Neutrophil (primary cell): Measurements from ENCODE around the gene SLC35A2.

Source experiments
- H3K27ac ChIP-seq: fragments of 200-600 bp; sonication (generic); 2 replicates; pipeline ENCODE4 v1.5.1; 2016; ENCODE audit warnings: mild to moderate bottlenecking, moderate library complexity
- H3K27me3 ChIP-seq: fragments of 200-600 bp; sonication (generic); 2 replicates; pipeline ENCODE4 v1.6.0; 2016; ENCODE audit warnings: mild to moderate bottlenecking
- H3K36me3 ChIP-seq: fragments of 200-600 bp; sonication (generic); 2 replicates; pipeline ENCODE4 v1.5.1; 2017
- H3K4me1 ChIP-seq, 2 experiments: fragments of 200-600 bp in 1 of 2; sonication (generic) in 1 of 2; 1 replicate in 1 of 2; 2 replicates in 1 of 2; pipeline versions ENCODE4 v1.5.1 to v1.6.1; 2013 to 2016; ENCODE audit warnings: low read depth in 1 of 2, low read length in 1 of 2, mild to moderate bottlenecking in 1 of 2, moderate library complexity in 1 of 2; ENCODE audit not compliant: control insufficient read depth in 1 of 2, insufficient read depth in 1 of 2
- H3K4me3 ChIP-seq, 2 experiments: fragments of 200-600 bp in 1 of 2; sonication (generic) in 1 of 2; 1 replicate in 1 of 2; 2 replicates in 1 of 2; pipeline ENCODE4 v1.5.1; 2013 to 2016; ENCODE audit warnings: low read depth in 1 of 2, low read length in 1 of 2, mild to moderate bottlenecking in 1 of 2, moderate library complexity in 1 of 2
- H3K9me3 ChIP-seq: fragments of 200-600 bp; sonication (generic); 2 replicates; pipeline ENCODE4 v1.5.1; 2016
- TF ChIP-seq, protein P1 (sequence below): fragments of 200-600 bp; sonication (generic); IDR thresholded peaks from 2 replicates; pipeline ENCODE4 v1.5.1; 2016; ENCODE audit warnings: antibody characterized with exemption

SLC35A2 gene

DNA sequence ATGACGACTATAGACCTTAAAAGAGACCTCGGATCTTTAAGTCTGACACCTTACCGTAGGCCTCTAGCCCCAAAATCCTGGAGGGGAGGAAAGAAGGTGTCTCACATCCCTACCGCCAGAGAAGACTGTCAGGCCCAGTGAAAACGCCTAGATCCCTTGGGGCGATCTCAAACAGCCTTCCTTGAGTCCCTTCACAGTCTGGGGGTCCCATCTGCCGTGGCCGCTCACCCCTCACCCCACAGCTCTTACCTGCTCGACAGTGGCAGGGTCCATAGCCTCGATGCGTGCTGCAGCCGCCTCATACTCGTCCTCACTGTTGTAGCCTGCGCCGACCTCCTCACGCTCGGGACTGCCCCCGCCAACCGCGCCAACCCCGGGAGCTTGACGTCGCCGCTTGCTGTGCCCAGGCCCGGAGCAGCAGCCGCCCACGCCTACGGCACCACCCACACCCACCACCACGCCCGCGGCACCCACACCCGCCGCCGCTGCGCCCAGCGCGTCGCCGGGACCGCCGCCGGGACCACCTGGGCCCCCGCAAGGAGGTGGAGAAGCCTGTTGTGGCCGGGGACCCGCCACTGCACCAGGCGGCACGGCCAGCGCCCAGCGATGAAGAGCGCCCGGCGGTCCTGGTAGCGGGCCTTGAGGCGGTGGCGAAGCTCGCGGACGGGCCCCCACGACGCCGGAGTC, 45.4 kb upstream of the SLC35A2 start:
- no peaks in the 10 kb centered on the region for H3K27me3 ChIP-seq
- peaks cover 40 to 54% of the 10 kb centered on the region in 2 experiments for H3K4me1 ChIP-seq
- H3K4me3 ChIP-seq, result peak overlapping the region; percentile 65 to 86
- TF ChIP-seq, protein P1, sequence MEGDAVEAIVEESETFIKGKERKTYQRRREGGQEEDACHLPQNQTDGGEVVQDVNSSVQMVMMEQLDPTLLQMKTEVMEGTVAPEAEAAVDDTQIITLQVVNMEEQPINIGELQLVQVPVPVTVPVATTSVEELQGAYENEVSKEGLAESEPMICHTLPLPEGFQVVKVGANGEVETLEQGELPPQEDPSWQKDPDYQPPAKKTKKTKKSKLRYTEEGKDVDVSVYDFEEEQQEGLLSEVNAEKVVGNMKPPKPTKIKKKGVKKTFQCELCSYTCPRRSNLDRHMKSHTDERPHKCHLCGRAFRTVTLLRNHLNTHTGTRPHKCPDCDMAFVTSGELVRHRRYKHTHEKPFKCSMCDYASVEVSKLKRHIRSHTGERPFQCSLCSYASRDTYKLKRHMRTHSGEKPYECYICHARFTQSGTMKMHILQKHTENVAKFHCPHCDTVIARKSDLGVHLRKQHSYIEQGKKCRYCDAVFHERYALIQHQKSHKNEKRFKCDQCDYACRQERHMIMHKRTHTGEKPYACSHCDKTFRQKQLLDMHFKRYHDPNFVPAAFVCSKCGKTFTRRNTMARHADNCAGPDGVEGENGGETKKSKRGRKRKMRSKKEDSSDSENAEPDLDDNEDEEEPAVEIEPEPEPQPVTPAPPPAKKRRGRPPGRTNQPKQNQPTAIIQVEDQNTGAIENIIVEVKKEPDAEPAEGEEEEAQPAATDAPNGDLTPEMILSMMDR, result no peak
- H3K9me3 ChIP-seq, result no peaks in the 10 kb centered on the region
- H3K27ac ChIP-seq, result peak overlapping the region; percentile 100
- H3K36me3 ChIP-seq, result peaks cover 8% of the 10 kb centered on the region

DNA sequence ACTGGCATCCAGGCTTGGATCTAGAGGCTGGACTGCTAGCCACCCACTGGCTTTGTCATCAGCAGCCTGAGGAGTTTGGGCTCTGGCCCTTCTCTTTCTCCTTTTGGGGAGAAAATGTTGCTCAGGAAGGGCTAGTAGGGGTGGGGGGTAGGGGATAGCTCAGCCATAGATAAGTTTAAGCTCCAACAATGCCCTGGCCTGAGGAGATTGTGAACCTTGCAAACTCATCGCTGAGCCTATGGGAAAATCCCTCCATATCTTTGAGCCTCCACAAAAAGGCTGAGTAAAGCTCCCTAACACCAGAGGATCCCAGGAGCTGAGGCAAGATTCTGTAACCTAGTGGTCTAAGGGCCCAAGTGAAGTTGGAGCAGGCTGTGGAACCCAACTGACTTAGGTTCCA, 37.1 kb upstream of the SLC35A2 start:
- H3K27ac ChIP-seq, result no peak overlapping the region
- H3K4me3 ChIP-seq, result no peak overlapping the region
- peaks cover 38 to 45% of the 10 kb centered on the region in 2 experiments for H3K4me1 ChIP-seq
- no peaks in the 10 kb centered on the region for H3K9me3 ChIP-seq
- no peaks in the 10 kb centered on the region for H3K27me3 ChIP-seq
- peaks cover 2% of the 10 kb centered on the region for H3K36me3 ChIP-seq
- TF ChIP-seq, protein P1, result no peak

- TF ChIP-seq, protein P1, result peak; percentile 72
- Histone ChIP-seq H3K27me3 (no peaks in the 10 kb centered on the region), H3K4me1 (peaks cover 18 to 36% of the 10 kb centered on the region in 2 experiments), H3K27ac (peak overlapping the region; percentile 62), H3K9me3 (no peaks in the 10 kb centered on the region), H3K4me3 (no peak overlapping the region), H3K36me3 (peaks cover 6% of the 10 kb centered on the region)
These were observed 34.3 kb upstream of the SLC35A2 start for GRCh38 chrX:48945517-48946348.

- no peaks in the 10 kb centered on the region for H3K27me3 ChIP-seq
- peaks cover 4% of the 10 kb centered on the region for H3K36me3 ChIP-seq
- H3K27ac ChIP-seq, result peak overlapping the region; percentile 99
- peaks cover 44 to 55% of the 10 kb centered on the region in 2 experiments for H3K4me1 ChIP-seq
- no peaks in the 10 kb centered on the region for H3K9me3 ChIP-seq
- H3K4me3 ChIP-seq, result no peak overlapping the region
- TF ChIP-seq, protein P1, result no peak
These were observed 31.4 kb upstream of the SLC35A2 start for GRCh38 chrX:48942895-48943294.

DNA sequence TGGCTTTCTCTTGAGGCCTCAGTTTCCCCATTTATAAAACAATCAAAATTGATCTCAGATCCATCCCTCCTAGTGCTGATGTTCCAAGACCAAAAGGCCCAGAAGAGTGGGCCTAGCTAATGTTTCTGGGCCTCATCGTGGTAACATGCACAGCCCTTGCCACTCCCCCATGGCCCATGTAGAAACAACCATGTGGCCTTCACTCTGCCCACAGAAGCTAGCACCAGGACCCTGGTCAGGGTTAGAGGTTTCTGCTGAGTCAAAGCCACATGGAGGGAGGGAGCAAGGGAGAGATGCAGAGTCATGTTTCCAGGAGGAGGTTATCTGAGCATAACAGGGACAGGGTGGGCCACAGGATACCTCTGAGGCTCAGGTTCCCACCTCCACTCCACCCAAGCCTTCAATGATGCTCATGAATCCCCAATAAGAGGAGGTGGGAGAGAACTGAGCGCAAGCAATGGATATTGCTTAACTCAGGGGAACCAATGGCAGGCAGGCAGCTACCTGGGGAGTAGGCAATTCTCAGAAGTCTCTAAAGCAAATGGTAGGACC, 29.0 kb upstream of the SLC35A2 start:
- Histone ChIP-seq H3K36me3 (peaks cover 4% of the 10 kb centered on the region), H3K9me3 (no peaks in the 10 kb centered on the region), H3K27me3 (no peaks in the 10 kb centered on the region), H3K4me1 (peaks cover 53 to 70% of the 10 kb centered on the region in 2 experiments), H3K4me3 (peak overlapping the region; percentile 38 to 46), H3K27ac (peak overlapping the region; percentile 99)
- TF ChIP-seq, protein P1, result no peak
